SH-SY5Y (cell line): ENCODE data around the gene AKAP6.

Experiments used
- GATA2 ChIP-seq: IDR thresholded peaks from 2 replicates; pipeline ENCODE4 v1.6.1; 2011; ENCODE audit warnings: mild to moderate bottlenecking, low read depth, low read length
- GATA3 ChIP-seq: IDR thresholded peaks from 2 replicates; pipeline ENCODE4 v1.6.1; 2011; ENCODE audit warnings: low read depth, mild to moderate bottlenecking, low read length, moderate library complexity

DNA sequence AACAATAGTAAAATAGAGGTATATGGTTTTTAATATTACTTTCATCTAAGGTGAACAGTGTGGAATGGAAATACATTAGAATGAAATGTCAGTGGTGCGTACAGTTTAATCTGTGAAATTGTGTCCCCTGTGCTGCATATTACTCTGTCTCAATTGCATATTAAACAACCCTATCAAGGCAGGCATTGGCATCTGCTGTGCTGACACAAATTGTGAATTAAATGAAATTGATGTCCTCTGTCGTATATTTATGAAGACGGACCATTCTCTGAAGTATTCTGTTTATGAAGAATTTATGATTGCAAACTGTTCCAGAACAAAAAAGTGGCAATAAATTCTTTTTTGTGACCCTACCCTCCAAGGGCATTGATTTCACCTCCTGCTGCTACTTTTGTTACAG is 405.2 kb downstream of the AKAP6 start:
- no peak for TF ChIP-seq GATA3
- no peak for TF ChIP-seq GATA2
